HepG2 (cell line): ENCODE results near the gene PACRGL.
"Not testable (repeated sequence)": the region's sequence is repeated elsewhere in the genome, so short reads cannot be mapped to it uniquely, and the experiment has no call there.

Experiments
- CBFB ChIP-seq: sonication (generic); formaldehyde crosslinking; IDR thresholded peaks from 2 replicates; pipeline ENCODE4 v1.4.0; 2020; ENCODE audit warnings: missing genetic modification reagents
- CBX1 ChIP-seq: IDR thresholded peaks from one replicate; pipeline ENCODE4 v1.6.1; 2016; ENCODE audit warnings: antibody characterized with exemption, low read depth
- EHMT2 ChIP-seq: fragments of 200-600 bp; sonication (generic); IDR thresholded peaks from 2 replicates; pipeline ENCODE4 v1.7.0; 2017; ENCODE audit warnings: antibody characterized with exemption, low read depth, low read length, borderline replicate concordance
- ELF4 ChIP-seq: sonication (generic); formaldehyde crosslinking; IDR thresholded peaks from 2 replicates; pipeline ENCODE4 v1.5.0; 2020; ENCODE audit warnings: missing genetic modification reagents, mild to moderate bottlenecking, moderate library complexity, borderline replicate concordance
- MXI1 ChIP-seq: IDR thresholded peaks from 3 replicates; pipeline ENCODE4 v1.6.1; 2012; ENCODE audit warnings: low read depth, low read length, inconsistent platforms, borderline replicate concordance
- NFRKB ChIP-seq: fragments of 450-650 bp; IDR thresholded peaks from 2 replicates; pipeline ENCODE4 v1.6.1; 2017
- NR3C1 ChIP-seq: sonication (generic); formaldehyde crosslinking; IDR thresholded peaks from 2 replicates; pipeline ENCODE4 v1.4.0; 2020; ENCODE audit warnings: missing genetic modification reagents
- RAD21 ChIP-seq: fragments of 450-650 bp; formaldehyde crosslinking; IDR thresholded peaks from 2 replicates; pipeline ENCODE4 v1.5.0; 2020; ENCODE audit warnings: mild to moderate bottlenecking
- SUZ12 ChIP-seq: fragments of 150-350 bp; IDR thresholded peaks from 2 replicates; pipeline ENCODE4 v1.6.1; 2014; ENCODE audit warnings: low read depth, low read length
- SYNCRIP ChIP-seq: fragments of 200-400 bp; formaldehyde crosslinking; IDR thresholded peaks from 2 replicates; pipeline ENCODE4 v1.6.1; 2018; ENCODE audit warnings: mild to moderate bottlenecking, low read depth, low read length; ENCODE audit not compliant: insufficient read depth
- ZNF615 ChIP-seq: sonication (generic); formaldehyde crosslinking; IDR thresholded peaks from 2 replicates; pipeline ENCODE4 v1.5.0; 2020; ENCODE audit warnings: mild to moderate bottlenecking, missing genetic modification reagents, borderline replicate concordance
- TF ChIP-seq, protein P1 (sequence below): sonication (generic); formaldehyde crosslinking; conservative IDR thresholded peaks from 2 replicates; pipeline ENCODE4 v1.4.0; 2020; ENCODE audit warnings: missing genetic modification reagents
- TF ChIP-seq, protein P2 (sequence below): sonication (generic); formaldehyde crosslinking; IDR thresholded peaks from 2 replicates; pipeline ENCODE4 v1.5.0; 2020; ENCODE audit warnings: mild to moderate bottlenecking, missing genetic modification reagents, moderate library complexity

DNA sequence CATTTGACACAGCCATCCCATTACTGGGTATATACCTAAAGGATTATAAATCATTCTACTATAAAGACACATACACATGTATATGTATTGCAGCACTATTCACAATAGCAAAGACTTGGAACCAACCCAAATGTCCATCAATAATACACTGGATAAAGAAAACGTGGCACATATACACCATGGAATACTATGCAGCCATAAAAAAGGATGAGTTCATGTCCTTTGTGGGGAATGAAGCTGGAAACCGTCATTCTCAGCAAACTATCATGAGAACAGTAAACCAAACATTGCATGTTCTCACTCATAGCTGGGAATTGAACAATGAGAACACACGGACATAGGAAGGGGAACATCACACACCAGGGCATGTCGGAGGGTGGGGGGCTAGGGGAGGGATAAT lies 45.7 kb downstream of the PACRGL start:
- TF ChIP-seq, protein P1, sequence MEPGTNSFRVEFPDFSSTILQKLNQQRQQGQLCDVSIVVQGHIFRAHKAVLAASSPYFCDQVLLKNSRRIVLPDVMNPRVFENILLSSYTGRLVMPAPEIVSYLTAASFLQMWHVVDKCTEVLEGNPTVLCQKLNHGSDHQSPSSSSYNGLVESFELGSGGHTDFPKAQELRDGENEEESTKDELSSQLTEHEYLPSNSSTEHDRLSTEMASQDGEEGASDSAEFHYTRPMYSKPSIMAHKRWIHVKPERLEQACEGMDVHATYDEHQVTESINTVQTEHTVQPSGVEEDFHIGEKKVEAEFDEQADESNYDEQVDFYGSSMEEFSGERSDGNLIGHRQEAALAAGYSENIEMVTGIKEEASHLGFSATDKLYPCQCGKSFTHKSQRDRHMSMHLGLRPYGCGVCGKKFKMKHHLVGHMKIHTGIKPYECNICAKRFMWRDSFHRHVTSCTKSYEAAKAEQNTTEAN (CRISPR knock-in tag): not testable (repeated sequence)
- TF ChIP-seq RAD21; MXI1; SUZ12; NR3C1 (CRISPR knock-in tag); NFRKB; ELF4 (CRISPR knock-in tag); EHMT2; CBFB (CRISPR knock-in tag); CBX1; ZNF615 (CRISPR knock-in tag); SYNCRIP: not testable (repeated sequence)
- TF ChIP-seq, protein P2, sequence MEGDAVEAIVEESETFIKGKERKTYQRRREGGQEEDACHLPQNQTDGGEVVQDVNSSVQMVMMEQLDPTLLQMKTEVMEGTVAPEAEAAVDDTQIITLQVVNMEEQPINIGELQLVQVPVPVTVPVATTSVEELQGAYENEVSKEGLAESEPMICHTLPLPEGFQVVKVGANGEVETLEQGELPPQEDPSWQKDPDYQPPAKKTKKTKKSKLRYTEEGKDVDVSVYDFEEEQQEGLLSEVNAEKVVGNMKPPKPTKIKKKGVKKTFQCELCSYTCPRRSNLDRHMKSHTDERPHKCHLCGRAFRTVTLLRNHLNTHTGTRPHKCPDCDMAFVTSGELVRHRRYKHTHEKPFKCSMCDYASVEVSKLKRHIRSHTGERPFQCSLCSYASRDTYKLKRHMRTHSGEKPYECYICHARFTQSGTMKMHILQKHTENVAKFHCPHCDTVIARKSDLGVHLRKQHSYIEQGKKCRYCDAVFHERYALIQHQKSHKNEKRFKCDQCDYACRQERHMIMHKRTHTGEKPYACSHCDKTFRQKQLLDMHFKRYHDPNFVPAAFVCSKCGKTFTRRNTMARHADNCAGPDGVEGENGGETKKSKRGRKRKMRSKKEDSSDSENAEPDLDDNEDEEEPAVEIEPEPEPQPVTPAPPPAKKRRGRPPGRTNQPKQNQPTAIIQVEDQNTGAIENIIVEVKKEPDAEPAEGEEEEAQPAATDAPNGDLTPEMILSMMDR (CRISPR knock-in tag): not testable (repeated sequence)
